Type B pancreatic cell (in vitro differentiated cells): ENCODE measurements around the gene SOS2. TPM values are rescaled to one million over a fixed set of nuclear protein-coding genes. Genes with fewer than 3 reads are reported as not detected.

Experiments used
- DNase-seq: peaks from one replicate; pipeline ENCODE4 v3.0.0; 2021; ENCODE audit warnings: mixed read lengths; ENCODE audit not compliant: unreplicated experiment; ENCODE audit errors: extremely low spot score
- H3K27ac Mint-ChIP-seq: 2 replicates; pipeline ENCODE4 v1.8.0; 2021; ENCODE audit warnings: mild to moderate bottlenecking, mixed read lengths
- H3K27me3 Mint-ChIP-seq: 2 replicates; pipeline ENCODE4 v1.8.0; 2021; ENCODE audit warnings: mixed read lengths
- H3K36me3 Mint-ChIP-seq: 2 replicates; pipeline ENCODE4 v1.8.0; 2021; ENCODE audit warnings: mixed read lengths
- H3K4me1 Mint-ChIP-seq: one replicate; pipeline ENCODE4 v1.8.0; 2021; ENCODE audit warnings: mixed read lengths; ENCODE audit not compliant: unreplicated experiment
- H3K4me3 Mint-ChIP-seq: 2 replicates; pipeline ENCODE4 v1.8.0; 2021; ENCODE audit warnings: mild to moderate bottlenecking, mixed read lengths
- H3K9me3 Mint-ChIP-seq: 2 replicates; pipeline ENCODE4 v1.8.0; 2021; ENCODE audit warnings: mixed read lengths
- CTCF ChIP-seq: fragments of 200-600 bp; sonication (generic); conservative IDR thresholded peaks from 2 replicates; pipeline ENCODE4 v1.5.0; 2021; ENCODE audit warnings: antibody characterized with exemption, mild to moderate bottlenecking
- total RNA-seq: library from RNA; stranded (reverse); gene quantifications from 2 replicates; pipeline ENCODE4 v1.2.1, GENCODE V29; 2021; ENCODE audit warnings: low replicate concordance

Gene SOS2
- total RNA-seq, 1 donor from 2014 or later = 34.6 TPM

- DNase-seq = no peak
- peaks cover 4% of the 10 kb centered on the region for H3K9me3 Mint-ChIP-seq
- H3K4me1 Mint-ChIP-seq = peaks cover 24% of the 10 kb centered on the region
- peak overlapping the region; percentile 93 for H3K27ac Mint-ChIP-seq
- peaks cover 6% of the 10 kb centered on the region for H3K36me3 Mint-ChIP-seq
- peak overlapping the region; percentile 57 for H3K4me3 Mint-ChIP-seq
- no peaks in the 10 kb centered on the region for H3K27me3 Mint-ChIP-seq
- TF ChIP-seq CTCF = no peak
These were observed 2.0 kb upstream of the SOS2 start for GRCh38 chr14:50233166-50233950.

- Mint-ChIP-seq H3K4me1 (peaks cover 24% of the 10 kb centered on the region), H3K36me3 (peaks cover 6% of the 10 kb centered on the region), H3K4me3 (peak overlapping the region; percentile 88), H3K9me3 (peaks cover 4% of the 10 kb centered on the region), H3K27me3 (no peaks in the 10 kb centered on the region), H3K27ac (peak overlapping the region; percentile 93)
- no peak for TF ChIP-seq CTCF
- DNase-seq = no peak
These were observed 881 bp upstream of the SOS2 start for GRCh38 chr14:50232276-50232642.

GRCh38 chr14:50230701-50231474 is 490 bp downstream of the SOS2 start:
- Mint-ChIP-seq H3K4me1 (peaks cover 35% of the 10 kb centered on the region), H3K4me3 (peak overlapping the region; percentile 93), H3K27ac (peak overlapping the region; percentile 93), H3K36me3 (peaks cover 6% of the 10 kb centered on the region), H3K9me3 (peaks cover 4% of the 10 kb centered on the region), H3K27me3 (no peaks in the 10 kb centered on the region)
- TF ChIP-seq CTCF = no peak
- no peak for DNase-seq

- H3K36me3 Mint-ChIP-seq = peaks cover 6% of the 10 kb centered on the region
These were observed 1.0 kb downstream of the SOS2 start for GRCh38 chr14:50230401-50230700.

GRCh38 chr14:50229681-50230080 is 1.7 kb downstream of the SOS2 start:
- TF ChIP-seq CTCF = no peak
- H3K27me3 Mint-ChIP-seq = no peaks in the 10 kb centered on the region
- H3K4me3 Mint-ChIP-seq = peak overlapping the region; percentile 93
- H3K36me3 Mint-ChIP-seq = peaks cover 6% of the 10 kb centered on the region
- H3K9me3 Mint-ChIP-seq = peaks cover 4% of the 10 kb centered on the region
- H3K4me1 Mint-ChIP-seq = peaks cover 44% of the 10 kb centered on the region
- DNase-seq = no peak
- peak overlapping the region; percentile 93 for H3K27ac Mint-ChIP-seq

More at GRCh38 chr14:50230401-50230700, 1.0 kb downstream of the SOS2 start:
- no peak for TF ChIP-seq CTCF
- DNase-seq = no peak
- no peaks in the 10 kb centered on the region for H3K27me3 Mint-ChIP-seq
- peak overlapping the region; percentile 93 for H3K27ac Mint-ChIP-seq
- H3K4me3 Mint-ChIP-seq = peak overlapping the region; percentile 93
- H3K9me3 Mint-ChIP-seq = peaks cover 4% of the 10 kb centered on the region
- peaks cover 41% of the 10 kb centered on the region for H3K4me1 Mint-ChIP-seq
